A549 treated with GW870086 at 1 μM for 4 hours (cell line): ENCODE data around the gene BRAT1. TPM values are rescaled to one million over a fixed set of nuclear protein-coding genes. Genes with fewer than 3 reads are reported as not detected.

ENCODE experiments used
- total RNA-seq: library from RNA; stranded (reverse); fragments of 200-300 nt; extraction: Qiagen RNA extraction; gene quantifications from 5 replicates; pipeline ENCODE4 v1.2.3, GENCODE V29; 2022; ENCODE audit warnings: low read depth

Gene BRAT1
- total RNA-seq = 23.1 to 37.7 TPM (median 33.0 TPM) in 5 replicates

GRCh38 chr7:2555121-2556052 is at the start of gene BRAT1:
Gene BRAT1, minus strand, starts transcription at chr7:2555524. Its CDS starts 1,093 bp downstream, at chr7:2554431.

GRCh38 chr7:2558629-2559282 is 3.4 kb upstream of the BRAT1 start, which contains the start of gene IQCE:
Gene IQCE, plus strand, starts transcription at chr7:2558979. Its CDS starts 203 bp downstream, at chr7:2559182.

GRCh38 chr7:2519119-2519930 is 36.0 kb downstream of the BRAT1 start, which contains the start of gene LFNG:
Gene LFNG, plus strand, starts transcription at chr7:2519774. Its CDS starts 88 bp downstream, at chr7:2519862.

Other genes starting within 250 kb of the BRAT1 start
- 49.3 to 121 TPM (median 97.7 TPM) in 5 replicates for gene SNX8, start 241.1 kb downstream of the BRAT1 start, total RNA-seq
- gene EIF3B, start 200.7 kb downstream of the BRAT1 start, total RNA-seq = 222 to 248 TPM (median 229 TPM) in 5 replicates
- gene CHST12, start 151.9 kb downstream of the BRAT1 start, total RNA-seq = 9.0 to 13.4 TPM (median 12.1 TPM) in 5 replicates
- not detected in 5 replicates for gene GRIFIN, start 79.1 kb downstream of the BRAT1 start, total RNA-seq
- gene LFNG, start 35.8 kb downstream of the BRAT1 start, total RNA-seq = 15.4 to 26.6 TPM (median 25.4 TPM) in 5 replicates
- 10.5 to 13.7 TPM (median 11.7 TPM) in 5 replicates for gene IQCE, start 3.5 kb upstream of the BRAT1 start, total RNA-seq
- 37.1 to 57.9 TPM (median 52.9 TPM) in 5 replicates for gene TTYH3, start 76.5 kb upstream of the BRAT1 start, total RNA-seq
- gene AMZ1, start 132.7 kb upstream of the BRAT1 start, total RNA-seq = 0.02 to 0.05 TPM (median 0.03 TPM) in 3 of 5 replicates, not detected in the others